ENCODE measurements around the gene XCR1.
"Not testable (repeated sequence)": the region's sequence is repeated elsewhere in the genome, so short reads cannot be mapped to it uniquely, and the experiment has no call there.

XCR1 gene

GRCh38 chr3:46049093-46049492, 21.8 kb upstream of the XCR1 start:
- Histone ChIP-seq H3K4me3 (ENCODE audit: low read depth in 1 of 5, low read length in 5 of 5) (no peak overlapping the region), H3K27ac (ENCODE audit: low read depth, low read length) (no peak overlapping the region), H3K9ac (ENCODE audit: low read length in 5 of 5) (no peak overlapping the region), H3K27me3 (ENCODE audit: control insufficient read depth in 5 of 5, insufficient read depth in 4 of 5, low read length in 5 of 5) (no peaks in the 10 kb centered on the region), H3K4me1 (ENCODE audit: control insufficient read depth in 5 of 5, insufficient read depth in 5 of 5, low read length in 5 of 5) (no peaks in the 10 kb centered on the region), H3K9me3 (ENCODE audit: control insufficient read depth in 5 of 5, low read length in 5 of 5) (no peaks in the 10 kb centered on the region), H3K36me3 (ENCODE audit: control insufficient read depth in 5 of 5, insufficient read depth in 5 of 5, low read length in 5 of 5) (no peaks in the 10 kb centered on the region)

- H3K4me1 ChIP-seq (ENCODE audit: control insufficient read depth in 5 of 5, insufficient read depth in 5 of 5, low read length in 5 of 5); H3K4me3 ChIP-seq (ENCODE audit: low read depth in 1 of 5, low read length in 5 of 5); H3K27ac ChIP-seq (ENCODE audit: low read depth, low read length); H3K36me3 ChIP-seq (ENCODE audit: control insufficient read depth in 5 of 5, insufficient read depth in 5 of 5, low read length in 5 of 5); H3K9me3 ChIP-seq (ENCODE audit: control insufficient read depth in 5 of 5, low read length in 5 of 5); H3K27me3 ChIP-seq (ENCODE audit: control insufficient read depth in 5 of 5, insufficient read depth in 4 of 5, low read length in 5 of 5); H3K9ac ChIP-seq (ENCODE audit: low read length in 5 of 5): not testable (repeated sequence)
These were observed 18.9 kb upstream of the XCR1 start for GRCh38 chr3:46046231-46046630.

GRCh38 chr3:46038916-46039315, 11.6 kb upstream of the XCR1 start:
- Histone ChIP-seq H3K27me3 (ENCODE audit: control insufficient read depth in 5 of 5, insufficient read depth in 4 of 5, low read length in 5 of 5) (no peaks in the 10 kb centered on the region), H3K4me3 (ENCODE audit: low read depth in 1 of 5, low read length in 5 of 5) (no peak overlapping the region), H3K4me1 (ENCODE audit: control insufficient read depth in 5 of 5, insufficient read depth in 5 of 5, low read length in 5 of 5) (no peaks in the 10 kb centered on the region), H3K9ac (ENCODE audit: low read length in 5 of 5) (no peak overlapping the region), H3K9me3 (ENCODE audit: control insufficient read depth in 5 of 5, low read length in 5 of 5) (peaks cover 0 to 2% (median 0%) of the 10 kb centered on the region in 5 donors), H3K36me3 (ENCODE audit: control insufficient read depth in 5 of 5, insufficient read depth in 5 of 5, low read length in 5 of 5) (no peaks in the 10 kb centered on the region), H3K27ac (ENCODE audit: low read depth, low read length) (no peak overlapping the region)

GRCh38 chr3:46038071-46038470, 10.8 kb upstream of the XCR1 start:
- H3K9ac ChIP-seq (ENCODE audit: low read length in 5 of 5); H3K4me3 ChIP-seq (ENCODE audit: low read depth in 1 of 5, low read length in 5 of 5); H3K27ac ChIP-seq (ENCODE audit: low read depth, low read length); H3K36me3 ChIP-seq (ENCODE audit: control insufficient read depth in 5 of 5, insufficient read depth in 5 of 5, low read length in 5 of 5); H3K9me3 ChIP-seq (ENCODE audit: control insufficient read depth in 5 of 5, low read length in 5 of 5); H3K27me3 ChIP-seq (ENCODE audit: control insufficient read depth in 5 of 5, insufficient read depth in 4 of 5, low read length in 5 of 5); H3K4me1 ChIP-seq (ENCODE audit: control insufficient read depth in 5 of 5, insufficient read depth in 5 of 5, low read length in 5 of 5): not testable (repeated sequence)

GRCh38 chr3:46036191-46036590, 8.9 kb upstream of the XCR1 start:
- no peak overlapping the region for H3K9ac ChIP-seq (ENCODE audit: low read length in 5 of 5)
- no peak overlapping the region for H3K4me3 ChIP-seq (ENCODE audit: low read depth in 1 of 5, low read length in 5 of 5)
- H3K27me3 ChIP-seq (ENCODE audit: control insufficient read depth in 5 of 5, insufficient read depth in 4 of 5, low read length in 5 of 5) = no peaks in the 10 kb centered on the region
- H3K9me3 ChIP-seq (ENCODE audit: control insufficient read depth in 5 of 5, low read length in 5 of 5) = peaks cover 0 to 3% (median 0%) of the 10 kb centered on the region in 5 donors
- no peak overlapping the region for H3K27ac ChIP-seq (ENCODE audit: low read depth, low read length)
- no peaks in the 10 kb centered on the region for H3K4me1 ChIP-seq (ENCODE audit: control insufficient read depth in 5 of 5, insufficient read depth in 5 of 5, low read length in 5 of 5)
- H3K36me3 ChIP-seq (ENCODE audit: control insufficient read depth in 5 of 5, insufficient read depth in 5 of 5, low read length in 5 of 5) = no peaks in the 10 kb centered on the region

GRCh38 chr3:46031747-46032146, 4.5 kb upstream of the XCR1 start:
- Histone ChIP-seq H3K36me3 (ENCODE audit: control insufficient read depth in 5 of 5, insufficient read depth in 5 of 5, low read length in 5 of 5) (no peaks in the 10 kb centered on the region), H3K27ac (ENCODE audit: low read depth, low read length) (no peak overlapping the region), H3K4me1 (ENCODE audit: control insufficient read depth in 5 of 5, insufficient read depth in 5 of 5, low read length in 5 of 5) (no peaks in the 10 kb centered on the region), H3K9me3 (ENCODE audit: control insufficient read depth in 5 of 5, low read length in 5 of 5) (peaks cover 0 to 10% (median 10%) of the 10 kb centered on the region in 5 donors), H3K27me3 (ENCODE audit: control insufficient read depth in 5 of 5, insufficient read depth in 4 of 5, low read length in 5 of 5) (no peaks in the 10 kb centered on the region), H3K9ac (ENCODE audit: low read length in 5 of 5) (no peak overlapping the region), H3K4me3 (ENCODE audit: low read depth in 1 of 5, low read length in 5 of 5) (no peak overlapping the region)

- Histone ChIP-seq H3K9ac (ENCODE audit: low read length in 5 of 5) (no peak overlapping the region), H3K27me3 (ENCODE audit: control insufficient read depth in 5 of 5, insufficient read depth in 4 of 5, low read length in 5 of 5) (no peaks in the 10 kb centered on the region), H3K4me1 (ENCODE audit: control insufficient read depth in 5 of 5, insufficient read depth in 5 of 5, low read length in 5 of 5) (no peaks in the 10 kb centered on the region), H3K4me3 (ENCODE audit: low read depth in 1 of 5, low read length in 5 of 5) (no peak overlapping the region), H3K27ac (ENCODE audit: low read depth, low read length) (no peak overlapping the region), H3K36me3 (ENCODE audit: control insufficient read depth in 5 of 5, insufficient read depth in 5 of 5, low read length in 5 of 5) (no peaks in the 10 kb centered on the region), H3K9me3 (ENCODE audit: control insufficient read depth in 5 of 5, low read length in 5 of 5) (peaks cover 0 to 10% (median 10%) of the 10 kb centered on the region in 5 donors)
These were observed 4.0 kb upstream of the XCR1 start for GRCh38 chr3:46031269-46031668.

- no peaks in the 10 kb centered on the region for H3K4me1 ChIP-seq (ENCODE audit: control insufficient read depth in 5 of 5, insufficient read depth in 5 of 5, low read length in 5 of 5)
- H3K4me3 ChIP-seq (ENCODE audit: low read depth in 1 of 5, low read length in 5 of 5) = no peak overlapping the region
- peaks cover 0 to 10% (median 10%) of the 10 kb centered on the region in 5 donors for H3K9me3 ChIP-seq (ENCODE audit: control insufficient read depth in 5 of 5, low read length in 5 of 5)
- H3K27ac ChIP-seq (ENCODE audit: low read depth, low read length) = no peak overlapping the region
- no peaks in the 10 kb centered on the region for H3K27me3 ChIP-seq (ENCODE audit: control insufficient read depth in 5 of 5, insufficient read depth in 4 of 5, low read length in 5 of 5)
- no peaks in the 10 kb centered on the region for H3K36me3 ChIP-seq (ENCODE audit: control insufficient read depth in 5 of 5, insufficient read depth in 5 of 5, low read length in 5 of 5)
- H3K9ac ChIP-seq (ENCODE audit: low read length in 5 of 5) = no peak overlapping the region
These were observed 3.3 kb upstream of the XCR1 start for GRCh38 chr3:46030626-46031025.

- H3K9me3 ChIP-seq (ENCODE audit: control insufficient read depth in 5 of 5, low read length in 5 of 5) = peaks cover 0 to 10% (median 10%) of the 10 kb centered on the region in 5 donors
- H3K4me3 ChIP-seq (ENCODE audit: low read depth in 1 of 5, low read length in 5 of 5) = no peak overlapping the region
- H3K27me3 ChIP-seq (ENCODE audit: control insufficient read depth in 5 of 5, insufficient read depth in 4 of 5, low read length in 5 of 5) = no peaks in the 10 kb centered on the region
- H3K4me1 ChIP-seq (ENCODE audit: control insufficient read depth in 5 of 5, insufficient read depth in 5 of 5, low read length in 5 of 5) = no peaks in the 10 kb centered on the region
- no peak overlapping the region for H3K9ac ChIP-seq (ENCODE audit: low read length in 5 of 5)
- no peak overlapping the region for H3K27ac ChIP-seq (ENCODE audit: low read depth, low read length)
- no peaks in the 10 kb centered on the region for H3K36me3 ChIP-seq (ENCODE audit: control insufficient read depth in 5 of 5, insufficient read depth in 5 of 5, low read length in 5 of 5)
These were observed 2.8 kb upstream of the XCR1 start for GRCh38 chr3:46029953-46030543.

- Histone ChIP-seq H3K27ac (ENCODE audit: low read depth, low read length) (no peak overlapping the region), H3K9me3 (ENCODE audit: control insufficient read depth in 5 of 5, low read length in 5 of 5) (peaks cover 0 to 10% (median 10%) of the 10 kb centered on the region in 5 donors)
These were observed 584 bp upstream of the XCR1 start for GRCh38 chr3:46027736-46028397.

More at GRCh38 chr3:46027736-46028397, 584 bp upstream of the XCR1 start:
- Histone ChIP-seq H3K4me3 (ENCODE audit: low read depth in 1 of 5, low read length in 5 of 5) (no peak overlapping the region), H3K9ac (ENCODE audit: low read length in 5 of 5) (no peak overlapping the region), H3K4me1 (ENCODE audit: control insufficient read depth in 5 of 5, insufficient read depth in 5 of 5, low read length in 5 of 5) (no peaks in the 10 kb centered on the region), H3K36me3 (ENCODE audit: control insufficient read depth in 5 of 5, insufficient read depth in 5 of 5, low read length in 5 of 5) (no peaks in the 10 kb centered on the region), H3K27me3 (ENCODE audit: control insufficient read depth in 5 of 5, insufficient read depth in 4 of 5, low read length in 5 of 5) (no peaks in the 10 kb centered on the region)

Measured in subcutaneous abdominal adipose tissue (tissue), 5 donors.